Stromal cell of bone marrow (primary cell): ENCODE data around the gene CFAP73.

Experiments
- DNase-seq: peaks from one replicate; pipeline ENCODE4 v3.0.0-alpha.2; 2012; ENCODE audit warnings: low read depth

The CFAP73 gene

GRCh38 chr12:113164014-113164413 lies 14.5 kb downstream of the CFAP73 start:
- DNase-seq = no peak

GRCh38 chr12:113165521-113166450 lies 16.3 kb downstream of the CFAP73 start:
- DNase-seq = no peak

GRCh38 chr12:113167868-113168267 lies 18.3 kb downstream of the CFAP73 start:
- DNase-seq = no peak

- DNase-seq = no peak
Observed at GRCh38 chr12:113169697-113170096, 20.2 kb downstream of the CFAP73 start.

- no peak for DNase-seq
Observed at GRCh38 chr12:113170457-113170856, 20.9 kb downstream of the CFAP73 start.

- no peak for DNase-seq
Observed at GRCh38 chr12:113170926-113171325, 21.4 kb downstream of the CFAP73 start.

- no peak for DNase-seq
Observed at GRCh38 chr12:113171543-113171942, 22.0 kb downstream of the CFAP73 start.

GRCh38 chr12:113172185-113172584 lies 22.7 kb downstream of the CFAP73 start:
- no peak for DNase-seq

- no peak for DNase-seq
Observed at GRCh38 chr12:113173081-113173698, 23.7 kb downstream of the CFAP73 start.

- peak; percentile 40 for DNase-seq
Observed at GRCh38 chr12:113174461-113175384, 25.2 kb downstream of the CFAP73 start.

GRCh38 chr12:113179023-113179422 lies 29.5 kb downstream of the CFAP73 start:
- no peak for DNase-seq

- DNase-seq = no peak
Observed at GRCh38 chr12:113180333-113180732, 30.8 kb downstream of the CFAP73 start.

- DNase-seq = no peak
Observed at GRCh38 chr12:113181975-113182374, 32.5 kb downstream of the CFAP73 start.

- no peak for DNase-seq
Observed at GRCh38 chr12:113183030-113183589, 33.6 kb downstream of the CFAP73 start.

GRCh38 chr12:113184098-113184899 lies 34.8 kb downstream of the CFAP73 start:
- no peak for DNase-seq

GRCh38 chr12:113184900-113185179 lies 35.3 kb downstream of the CFAP73 start:
- peak; percentile 84 for DNase-seq

- DNase-seq = peak; percentile 38
Observed at GRCh38 chr12:113185180-113186032, 35.9 kb downstream of the CFAP73 start, which contains the start of the genes DDX54 and RITA1. Gene DDX54 (minus strand): TSS chr12:113185478. CDS start chr12:113185451, 27 bp downstream. Gene RITA1 (plus strand): TSS chr12:113185721. CDS start chr12:113186747, 1,026 bp downstream.

GRCh38 chr12:113186033-113186365 lies 36.5 kb downstream of the CFAP73 start:
- no peak for DNase-seq

GRCh38 chr12:113186666-113187325 lies 37.3 kb downstream of the CFAP73 start:
- DNase-seq = no peak

- DNase-seq = no peak
Observed at GRCh38 chr12:113189361-113189760, 39.8 kb downstream of the CFAP73 start.
